Tibial nerve (tissue), 4 donors: ENCODE results near the gene ASH1L. TPM values are rescaled to one million over a fixed set of nuclear protein-coding genes. Genes with fewer than 3 reads are reported as not detected.
A peak's percentile ranks its signal among the peaks of the same experiment; 100 is the strongest.

Source experiments
- DNase-seq, 2 donors: peaks; one replicate each; pipeline ENCODE4 v3.0.0-alpha.2; 2019; ENCODE audit warnings: low spot score in 2 of 2
- H3K27ac ChIP-seq, 4 donors: fragments of 200-600 bp; sonication (generic) in 3 of 4; one replicate each; pipeline ENCODE4 v1.5.1; 2017 to 2019; ENCODE audit warnings: mild to moderate bottlenecking in 1 of 4
- H3K27me3 ChIP-seq, 2 donors: fragments of 200-600 bp; sonication (generic) in 1 of 2; one replicate each; pipeline versions ENCODE4 v1.5.1 to v1.6.0; 2017 to 2019
- H3K36me3 ChIP-seq, 3 donors: fragments of 200-600 bp; sonication (generic); one replicate each; pipeline ENCODE4 v1.5.1; 2018 to 2019
- H3K4me1 ChIP-seq, 4 donors: fragments of 200-600 bp; sonication (generic) in 3 of 4; one replicate each; pipeline ENCODE4 v1.5.1; 2017 to 2019
- H3K4me3 ChIP-seq, 4 donors: fragments of 200-600 bp; sonication (generic) in 3 of 4; one replicate each; pipeline ENCODE4 v1.5.1; 2017 to 2019; ENCODE audit warnings: mild to moderate bottlenecking in 1 of 4, moderate library complexity in 1 of 4
- H3K9me3 ChIP-seq, 4 donors: fragments of 200-600 bp; sonication (generic) in 3 of 4; one replicate each; pipeline ENCODE4 v1.5.1; 2017 to 2019
- CTCF ChIP-seq, 5 experiments: fragments of 200-600 bp in 3 of 5; fragments of 450-650 bp in 2 of 5; sonication (generic) in 3 of 5; IDR thresholded peaks; one replicate each; pipeline ENCODE4 v1.5.1; 2016 to 2019; ENCODE audit warnings: antibody characterized with exemption in 5 of 5, mild to moderate bottlenecking in 3 of 5, moderate library complexity in 2 of 5
- EP300 ChIP-seq, 2 donors: sonication (generic); formaldehyde crosslinking; IDR thresholded peaks; one replicate each; pipeline ENCODE4 v1.6.1; 2017; ENCODE audit warnings: antibody characterized with exemption in 2 of 2, mild to moderate bottlenecking in 1 of 2
- POLR2A ChIP-seq, 2 donors: fragments of 450-650 bp; IDR thresholded peaks; one replicate each; pipeline ENCODE4 v1.6.1; 2017; ENCODE audit warnings: antibody characterized with exemption in 2 of 2, mild to moderate bottlenecking in 2 of 2, moderate library complexity in 2 of 2
- WGBS, 2 donors: methylation state at CpG; one replicate each; pipeline ENCODE4 v1.1.5; 2018; 5-methylcytosine and 5-hydroxymethylcytosine counted together
- total RNA-seq, 4 donors: library from RNA; depleted of rRNA; stranded (reverse); fragments of >200 nt; gene quantifications; one replicate each; pipeline ENCODE4 v1.1.0, GENCODE V29; 2016

The ASH1L gene
- total RNA-seq, 4 donors from 2014 or later: 73.7 to 99.6 (median 85.9) TPM

GRCh38 chr1:155474146-155474545 lies 88.5 kb downstream of the ASH1L start:
- peaks cover 0 to 42% (median 4%) of the 10 kb centered on the region in 4 donors for H3K4me1 ChIP-seq
- no peak overlapping the region for H3K27ac ChIP-seq
- TF ChIP-seq EP300 (IDR thresholded peaks at IDR 0.05) (no peak), CTCF (IDR thresholded peaks at IDR 0.05) (no peak), POLR2A (IDR thresholded peaks at IDR 0.05) (no peak)
- peaks cover 0 to 18% (median 0%) of the 10 kb centered on the region in 3 donors for H3K36me3 ChIP-seq
- no peak overlapping the region for H3K4me3 ChIP-seq
- no peak for DNase-seq
- H3K9me3 ChIP-seq: peaks cover 0 to 4% (median 0%) of the 10 kb centered on the region in 4 donors
- H3K27me3 ChIP-seq: no peaks in the 10 kb centered on the region
- WGBS, 2 donors: 83% methylated on average over 5 of the region's 5 CpGs

- no peak overlapping the region for H3K4me3 ChIP-seq
- TF ChIP-seq POLR2A (IDR thresholded peaks at IDR 0.05) (no peak), EP300 (IDR thresholded peaks at IDR 0.05) (no peak), CTCF (IDR thresholded peaks at IDR 0.05) (no peak)
- H3K36me3 ChIP-seq: peaks cover 0 to 10% (median 0%) of the 10 kb centered on the region in 3 donors
- peaks cover 0 to 48% (median 4%) of the 10 kb centered on the region in 4 donors for H3K4me1 ChIP-seq
- peaks cover 0 to 4% (median 0%) of the 10 kb centered on the region in 4 donors for H3K9me3 ChIP-seq
- no peak for DNase-seq
- 69 to 77% methylated on average over 5 of the region's 5 CpGs for WGBS, 2 donors
- no peaks in the 10 kb centered on the region for H3K27me3 ChIP-seq
- H3K27ac ChIP-seq: peak overlapping the region in 1 of 4 donors; percentile 19
Measured at GRCh38 chr1:155473151-155473821, 89.3 kb downstream of the ASH1L start.

GRCh38 chr1:155472491-155473083 lies 90.0 kb downstream of the ASH1L start:
- no peaks in the 10 kb centered on the region for H3K27me3 ChIP-seq

GRCh38 chr1:155471891-155472290 lies 90.7 kb downstream of the ASH1L start:
- H3K4me1 ChIP-seq: peaks cover under 1 to 60% (median 10%) of the 10 kb centered on the region in 4 donors
- H3K36me3 ChIP-seq: peaks cover 0 to 4% (median 0%) of the 10 kb centered on the region in 3 donors
- TF ChIP-seq EP300 (IDR thresholded peaks at IDR 0.05) (no peak), POLR2A (IDR thresholded peaks at IDR 0.05) (no peak), CTCF (IDR thresholded peaks at IDR 0.05) (no peak)
- H3K27me3 ChIP-seq: no peaks in the 10 kb centered on the region
- H3K27ac ChIP-seq: no peak overlapping the region
- H3K4me3 ChIP-seq: no peak overlapping the region
- 94 to 98% methylated on average over 5 of the region's 5 CpGs for WGBS, 2 donors
- H3K9me3 ChIP-seq: peaks cover 0 to 4% (median 0%) of the 10 kb centered on the region in 4 donors
- DNase-seq: no peak

More at GRCh38 chr1:155472491-155473083, 90.0 kb downstream of the ASH1L start:
- H3K36me3 ChIP-seq: peaks cover 0 to 4% (median 0%) of the 10 kb centered on the region in 3 donors
- no peak for TF ChIP-seq POLR2A (IDR thresholded peaks at IDR 0.05)
- no peak overlapping the region for H3K4me3 ChIP-seq
- H3K4me1 ChIP-seq: peaks cover 0 to 55% (median 5%) of the 10 kb centered on the region in 4 donors
- peak overlapping the region in 1 of 4 donors; percentile 19 for H3K27ac ChIP-seq
- H3K9me3 ChIP-seq: peaks cover 0 to 4% (median 0%) of the 10 kb centered on the region in 4 donors
- 23 to 33% methylated on average over 2 of the region's 2 CpGs for WGBS, 2 donors
- DNase-seq: no peak

GRCh38 chr1:155471026-155471425 lies 91.6 kb downstream of the ASH1L start:
- peaks cover 4 to 65% (median 15%) of the 10 kb centered on the region in 4 donors for H3K4me1 ChIP-seq

More at GRCh38 chr1:155471026-155471425, 91.6 kb downstream of the ASH1L start:
- no peaks in the 10 kb centered on the region for H3K27me3 ChIP-seq
- peaks cover 0 to 4% (median 0%) of the 10 kb centered on the region in 4 donors for H3K9me3 ChIP-seq
- peaks cover 0 to 4% (median 0%) of the 10 kb centered on the region in 3 donors for H3K36me3 ChIP-seq
- DNase-seq: no peak
- H3K27ac ChIP-seq: peak overlapping the region in 1 of 4 donors; percentile 8
- 70 to 72% methylated on average over 3 of the region's 3 CpGs for WGBS, 2 donors
- H3K4me3 ChIP-seq: no peak overlapping the region
- TF ChIP-seq EP300 (IDR thresholded peaks at IDR 0.05): no peak
- no peak for TF ChIP-seq POLR2A (IDR thresholded peaks at IDR 0.05)
- no peak for TF ChIP-seq CTCF (IDR thresholded peaks at IDR 0.05)
